HG03520 (cell line): Measurements from ENCODE around the gene USP7.
"Not testable (repeated sequence)": the region's sequence is repeated elsewhere in the genome, so short reads cannot be mapped to it uniquely, and the experiment has no call there.

Experiments
- ATAC-seq: cut with Tn5 transposase; IDR thresholded peaks from one replicate; pipeline ENCODE4 v1.9.1; 2021; ENCODE audit warnings: mild to moderate bottlenecking, moderate library complexity; ENCODE audit not compliant: unreplicated experiment

USP7 gene

DNA sequence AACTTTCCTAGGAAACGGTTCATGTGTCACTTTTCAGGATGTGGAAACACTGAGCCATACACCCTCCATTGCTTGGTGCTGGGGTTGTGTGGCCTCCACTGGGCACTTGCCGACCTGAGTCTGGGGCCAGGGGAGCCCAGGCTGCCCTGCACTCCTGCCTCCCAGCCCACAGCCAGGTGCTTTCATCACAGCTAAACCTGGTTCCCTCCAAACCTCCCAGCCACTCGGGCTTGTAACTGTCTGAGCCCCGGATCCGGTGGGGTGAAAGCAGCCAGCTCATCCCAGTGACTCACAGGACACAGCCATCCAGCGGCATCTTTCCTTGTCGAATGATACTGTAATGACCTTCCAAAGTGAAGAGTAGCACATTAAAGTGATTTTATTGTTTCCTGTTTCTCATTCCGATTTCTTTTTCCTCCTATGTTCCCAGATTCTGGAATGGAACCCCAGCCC lies 114.7 kb downstream of the USP7 start:
- no peak for ATAC-seq

DNA sequence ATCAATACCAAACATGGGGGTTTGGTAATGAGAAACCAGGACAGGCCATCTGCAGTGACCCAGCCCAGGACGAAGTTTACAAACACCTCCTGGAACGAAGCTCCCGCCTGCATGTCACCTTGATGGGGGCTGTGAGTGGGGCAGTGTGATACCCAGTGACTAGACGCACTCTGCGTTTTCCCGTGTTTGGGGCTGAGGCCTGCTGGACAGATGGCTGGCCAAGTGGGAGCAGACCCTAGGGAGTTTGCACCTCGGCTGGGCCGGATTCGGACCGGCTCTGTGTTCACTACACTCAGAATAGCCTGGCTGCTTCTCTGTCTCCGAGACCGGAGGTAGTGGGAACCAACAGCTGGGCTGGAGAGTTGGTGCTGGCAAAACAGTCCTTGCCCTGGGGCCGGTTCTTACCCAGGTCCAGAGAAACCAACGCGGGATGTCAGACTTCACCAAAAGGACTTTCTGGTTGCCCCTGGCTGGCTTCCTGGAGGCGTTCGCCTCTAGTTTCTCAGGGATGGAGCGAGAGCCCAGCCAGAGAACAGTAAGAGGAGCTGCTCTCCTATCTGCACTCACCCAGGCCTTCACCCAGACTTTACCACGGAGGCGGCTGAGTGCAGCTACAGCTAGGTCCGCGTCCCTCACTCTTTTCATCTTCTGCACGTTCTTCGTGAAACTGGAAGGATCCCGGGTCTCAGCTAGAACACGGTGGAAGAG lies 115.3 kb downstream of the USP7 start:
- no peak for ATAC-seq

DNA sequence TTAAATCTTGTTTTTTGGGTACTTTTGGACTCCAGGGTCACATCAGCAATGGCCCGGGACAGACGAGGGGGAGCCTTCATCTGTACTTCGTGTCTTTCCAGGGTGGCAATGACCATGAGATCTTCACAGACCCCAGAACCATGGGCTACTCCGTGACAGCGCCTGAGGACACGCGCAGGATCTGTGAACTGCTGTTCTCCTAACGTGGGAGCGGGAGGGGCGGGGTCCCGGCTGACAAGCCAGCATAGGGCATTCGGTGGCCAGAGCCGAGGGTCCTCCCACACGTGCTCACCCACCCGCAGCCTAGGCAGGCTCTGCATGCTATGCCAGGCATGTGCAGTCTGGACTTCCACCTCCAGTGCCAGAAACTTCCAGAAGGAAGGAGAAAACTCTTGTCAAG lies 116.1 kb downstream of the USP7 start:
- no peak for ATAC-seq

DNA sequence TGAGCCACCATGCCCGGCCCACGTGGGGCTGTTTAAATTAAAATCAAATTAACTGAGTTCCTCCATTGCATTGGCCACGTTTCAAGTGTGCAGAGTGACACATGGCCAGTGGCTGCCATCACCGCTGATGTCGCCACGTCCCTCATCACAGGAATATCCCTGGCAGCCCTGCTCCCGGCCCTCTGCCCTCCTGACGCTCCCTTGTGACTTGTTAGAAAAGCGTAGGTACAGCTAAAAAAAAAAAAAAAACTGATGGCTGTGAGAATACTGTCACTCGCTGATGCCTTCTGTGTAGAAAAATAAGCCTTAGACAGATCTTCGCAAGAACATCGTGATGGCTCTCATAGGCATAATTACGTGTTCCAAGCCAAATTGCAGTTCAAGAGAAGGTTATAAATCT lies 116.6 kb downstream of the USP7 start:
- no peak for ATAC-seq

DNA sequence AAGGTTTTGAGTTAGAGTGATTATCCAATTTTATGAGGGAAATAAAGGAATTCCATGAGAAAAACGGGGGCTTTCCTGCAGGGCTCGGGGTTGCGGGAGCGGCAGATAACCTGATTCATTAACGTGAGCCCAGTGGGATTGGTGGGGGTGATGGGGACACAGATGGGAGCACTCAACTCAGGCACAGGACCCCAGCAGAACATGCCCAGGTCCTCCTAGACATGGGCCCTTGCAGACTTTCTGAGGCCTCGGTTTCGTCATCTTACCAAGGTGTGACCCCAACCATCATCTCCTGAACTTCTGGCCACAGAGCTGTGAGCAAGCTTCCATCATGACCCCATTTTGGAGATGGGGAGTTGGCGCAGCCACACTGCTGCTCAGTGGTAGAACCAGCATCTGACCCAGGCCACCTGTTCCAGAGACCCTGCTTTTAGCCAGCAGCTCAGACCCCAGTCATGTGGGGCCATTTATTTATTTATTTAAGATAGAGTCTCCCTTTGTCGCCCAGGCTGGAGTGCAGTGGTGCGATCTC lies 117.2 kb downstream of the USP7 start:
- no peak for ATAC-seq

DNA sequence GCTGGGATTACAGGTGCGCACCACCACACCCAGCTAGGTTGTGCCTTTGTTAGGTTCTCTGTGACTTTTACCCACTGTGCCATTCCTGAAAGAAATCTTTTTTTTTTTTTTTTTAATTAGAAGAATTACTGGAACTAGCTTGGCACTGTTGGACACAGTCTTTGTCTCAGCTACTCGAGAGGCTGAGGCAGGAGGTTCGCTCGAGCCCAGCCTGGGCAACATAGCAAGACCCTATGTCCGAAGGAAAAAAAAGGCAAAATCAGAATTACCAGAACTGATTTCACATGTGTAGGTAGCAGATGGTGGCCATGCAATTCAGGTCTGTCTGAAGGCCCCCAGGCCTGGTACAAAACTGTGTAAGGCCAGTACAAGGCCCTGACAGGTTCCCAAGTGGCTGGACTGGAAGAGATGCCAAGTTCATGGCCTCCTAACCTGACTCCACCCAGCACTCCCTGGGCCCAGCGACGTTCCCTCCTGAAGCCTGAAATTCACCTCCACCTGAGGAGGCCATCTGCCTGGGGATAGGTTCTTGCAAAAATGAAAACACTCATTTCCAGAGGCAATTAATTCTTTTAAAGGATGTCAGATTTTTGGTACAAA lies 117.9 kb downstream of the USP7 start:
- ATAC-seq = no peak

DNA sequence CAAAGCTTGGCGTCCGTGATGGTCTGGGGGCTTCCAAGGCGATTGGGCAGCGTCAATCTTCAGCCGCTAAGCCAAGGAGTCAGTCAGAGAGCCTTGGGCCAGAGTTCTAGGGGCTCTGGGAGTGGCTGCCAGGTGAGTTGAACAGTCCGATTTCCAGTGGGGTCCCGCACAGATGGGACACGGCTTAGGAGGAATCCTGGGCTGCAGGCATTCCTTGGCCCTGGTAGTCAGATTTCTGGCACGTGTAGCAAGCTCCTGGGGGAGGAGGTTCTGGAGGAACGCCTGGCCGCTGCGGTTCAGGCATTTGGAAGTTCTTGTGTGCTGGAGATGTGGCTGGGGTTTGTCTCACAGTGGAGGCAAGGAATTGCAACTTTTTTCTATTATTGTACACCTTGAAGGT lies 120.4 kb downstream of the USP7 start:
- not testable (repeated sequence) for ATAC-seq
